K562 (cell line): ENCODE results near the gene NMT2. TPM values are rescaled to one million over a fixed set of nuclear protein-coding genes. Genes with fewer than 3 reads are reported as not detected.

Source experiments
- ATAC-seq: fragments of 200-7000 bp; cut with Tn5 transposase; 3 replicates; pipeline ENCODE4 v1.9.1; 2020; ENCODE audit warnings: moderate library complexity
- BruUV-seq: library from RNA; stranded (reverse); fragments of 400-500 nt; replicated peaks from 2 replicates; lab custom pipeline; 2021; lab: Mats Ljungman, UMichigan
- CTCF ChIA-PET: fragments of 300-600 bp; formaldehyde crosslinking; extraction: SDS; loops from one replicate; lab custom pipeline; 2021; ENCODE audit warnings: low intra/inter-chr PET ratio; lab: Yijun Ruan, JAX
- POLR2A ChIA-PET: fragments of 300-600, 350-650 bp; sonication (Branson Sonifier 250); formaldehyde crosslinking; extraction: SDS; loops from one replicate; lab custom pipeline; 2021; ENCODE audit warnings: antibody characterized with exemption, inconsistent platforms; lab: Yijun Ruan, JAX
- DNase-seq, 4 experiments: peaks; one replicate each; pipeline versions ENCODE4 v3.0.0 to v3.0.0-alpha.2; 2011 to 2018; ENCODE audit warnings: low spot score in 3 of 4, mixed read lengths in 3 of 4; ENCODE audit errors: extremely low read depth in 1 of 4
- FAIRE-seq: peaks from 2 replicates; lab custom pipeline; 2011; peaks lifted over from hg19 to GRCh38; lab: Jason Lieb, UNC
- H2AFZ ChIP-seq: 2 replicates; pipeline ENCODE4 v1.6.0; 2011; ENCODE audit warnings: low read depth, low read length, control low read depth, inconsistent platforms
- H3K27ac ChIP-seq: fragments of 200-600 bp; 3 replicates; pipeline ENCODE4 v1.8.0; 2011; ENCODE audit warnings: low read depth, mild to moderate bottlenecking, control low read depth, inconsistent platforms, low read length, moderate library complexity, mixed read lengths; ENCODE audit errors: extremely low read depth
- H3K27me3 ChIP-seq, 2 experiments: fragments of 300-600 bp in 1 of 2; 2 replicates in 1 of 2; 3 replicates in 1 of 2; pipeline versions ENCODE4 v1.6.0 to v1.8.0; 2011; ENCODE audit warnings: inconsistent platforms in 2 of 2, low read length in 2 of 2, mild to moderate bottlenecking in 1 of 2, mixed read lengths in 1 of 2, moderate library complexity in 1 of 2; ENCODE audit not compliant: control insufficient read depth in 2 of 2, insufficient read depth in 2 of 2
- H3K36me3 ChIP-seq: fragments of 300-600 bp; 3 replicates; pipeline ENCODE4 v1.8.0; 2011; ENCODE audit warnings: mild to moderate bottlenecking, low read length, inconsistent platforms; ENCODE audit not compliant: control insufficient read depth, insufficient read depth
- H3K4me1 ChIP-seq, 2 experiments: fragments of 200-600 bp in 1 of 2; replicated peaks in 1 of 2; 2 replicates in 1 of 2; 3 replicates in 1 of 2; pipeline versions ENCODE4 v1.5.1 to v1.8.0; 2011; ENCODE audit warnings: inconsistent platforms in 2 of 2, low read length in 2 of 2, mild to moderate bottlenecking in 1 of 2, mixed read lengths in 1 of 2, moderate library complexity in 1 of 2; ENCODE audit not compliant: control insufficient read depth in 2 of 2, insufficient read depth in 2 of 2
- H3K4me2 ChIP-seq: 2 replicates; pipeline ENCODE4 v1.6.1; 2011; ENCODE audit warnings: low read length, control low read depth, inconsistent platforms, mixed read lengths; ENCODE audit not compliant: insufficient read depth
- H3K4me3 ChIP-seq: fragments of 200-600 bp; sonication (generic), shearing (Covaris generic); 2 replicates; pipeline ENCODE4 v1.5.1; 2016; ENCODE audit warnings: control low read depth, inconsistent platforms
- H3K79me2 ChIP-seq: fragments of 200-600 bp; 3 replicates; pipeline ENCODE4 v1.8.0; 2011; ENCODE audit warnings: low read length, inconsistent platforms; ENCODE audit not compliant: control insufficient read depth, insufficient read depth
- H3K9ac ChIP-seq, 2 experiments: 2 replicates each; pipeline versions ENCODE4 v1.6.0 to v1.6.1; 2011; ENCODE audit warnings: low read depth in 2 of 2, low read length in 2 of 2, control low read depth in 1 of 2, inconsistent platforms in 1 of 2, mild to moderate bottlenecking in 1 of 2, mixed read lengths in 1 of 2; ENCODE audit not compliant: insufficient read depth in 1 of 2
- H3K9me1 ChIP-seq: one replicate; pipeline ENCODE4 v1.6.0; 2011; ENCODE audit warnings: inconsistent platforms, mild to moderate bottlenecking, low read length, moderate library complexity; ENCODE audit not compliant: control insufficient read depth, insufficient read depth
- H3K9me3 ChIP-seq: replicated peaks from 2 replicates; pipeline ENCODE4 v1.5.1; 2011; ENCODE audit warnings: low read depth, low read length, inconsistent platforms; ENCODE audit not compliant: control insufficient read depth, insufficient read depth
- H4K20me1 ChIP-seq: replicated peaks from 2 replicates; pipeline ENCODE4 v1.6.1; 2011; ENCODE audit warnings: low read length, inconsistent platforms, mixed read lengths; ENCODE audit not compliant: control insufficient read depth, insufficient read depth
- ARID1B ChIP-seq: fragments of 450-650 bp; IDR thresholded peaks from 2 replicates; pipeline ENCODE4 v1.6.1; 2016; ENCODE audit warnings: antibody characterized with exemption, mild to moderate bottlenecking, inconsistent platforms
- ARID4B ChIP-seq: sonication (generic); formaldehyde crosslinking; IDR thresholded peaks from 2 replicates; pipeline ENCODE4 v1.8.0; 2022; ENCODE audit warnings: mild to moderate bottlenecking, missing genetic modification reagents
- CBFA2T3 ChIP-seq: fragments of 450-650 bp; IDR thresholded peaks from 2 replicates; pipeline ENCODE4 v1.6.1; 2017
- CTBP1 ChIP-seq: fragments of 450-650 bp; IDR thresholded peaks from 2 replicates; pipeline ENCODE4 v1.6.1; 2016; ENCODE audit warnings: borderline replicate concordance
- CXXC5 ChIP-seq: fragments of 250-450 bp; sonication (Bioruptor Pico); IDR thresholded peaks from 2 replicates; pipeline ENCODE4 v1.8.0; 2022; ENCODE audit warnings: inconsistent platforms, mild to moderate bottlenecking, moderate library complexity
- FOXJ2 ChIP-seq: fragments of 200-800 bp; sonication (Bioruptor generic); IDR thresholded peaks from 2 replicates; pipeline ENCODE4 v1.6.1; 2016; ENCODE audit warnings: missing genetic modification characterization, missing compliant biosample characterization
- HNRNPK ChIP-seq: fragments of 200-400 bp; formaldehyde crosslinking; IDR thresholded peaks from one replicate; pipeline ENCODE4 v1.6.1; 2018; ENCODE audit warnings: mild to moderate bottlenecking, low read depth, low read length; ENCODE audit not compliant: poor library complexity, severe bottlenecking
- IRF2 ChIP-seq: sonication (generic); formaldehyde crosslinking; IDR thresholded peaks from 2 replicates; pipeline ENCODE4 v1.8.1; 2022; ENCODE audit warnings: mild to moderate bottlenecking, missing genetic modification reagents
- MXD1 ChIP-seq: fragments of 250-450 bp; sonication (Bioruptor Pico); IDR thresholded peaks from 2 replicates; pipeline ENCODE4 v1.8.0; 2021; ENCODE audit warnings: borderline replicate concordance, mild to moderate bottlenecking, moderate library complexity; ENCODE audit not compliant: poor library complexity, severe bottlenecking
- SOX6 ChIP-seq: fragments of 450-650 bp; IDR thresholded peaks from 2 replicates; pipeline ENCODE4 v1.6.1; 2014; ENCODE audit warnings: mild to moderate bottlenecking
- SRSF1 ChIP-seq: fragments of 200-400 bp; formaldehyde crosslinking; IDR thresholded peaks from 2 replicates; pipeline ENCODE4 v1.6.1; 2017; ENCODE audit warnings: mild to moderate bottlenecking, low read depth, low read length, moderate library complexity
- TEAD4 ChIP-seq, 2 experiments: sonication (generic) in 1 of 2; formaldehyde crosslinking in 1 of 2; IDR thresholded peaks; 2 replicates each; pipeline versions ENCODE4 v1.6.1 to v1.8.0; 2012 to 2022; ENCODE audit warnings: borderline replicate concordance in 1 of 2, inconsistent platforms in 1 of 2, low read length in 1 of 2, mild to moderate bottlenecking in 1 of 2, missing genetic modification reagents in 1 of 2
- VEZF1 ChIP-seq: fragments of 200-800 bp; sonication (Bioruptor generic); IDR thresholded peaks from 2 replicates; pipeline ENCODE4 v1.6.1; 2017; ENCODE audit warnings: missing genetic modification characterization, missing compliant biosample characterization
- WGBS: fragments of 100-300 bp; shearing (Covaris generic); methylation state at CpG from one replicate; pipeline ENCODE4 v1.1.6; 2016; ENCODE audit warnings: low coverage, mixed read lengths; ENCODE audit not compliant: insufficient coverage; ENCODE audit errors: missing lambda C conversion rate; 5-methylcytosine and 5-hydroxymethylcytosine counted together
- in situ Hi-C: fragments of 300-500 bp; cut with MboI; formaldehyde crosslinking; loops from 4 replicates; pipeline ENCODE4 v1.15.0; 2018; ENCODE audit warnings: inconsistent platforms, mixed read lengths
- intact Hi-C: fragments of 100-400 bp; cut with micrococcal nuclease; formaldehyde crosslinking; loops from 2 replicates; pipeline ENCODE4 v1.14.2; 2022
- polyA plus RNA-seq, 8 experiments: library from polyadenylated mRNA; depleted of rRNA in 4 of 8; stranded (reverse) in 5 of 8; unstranded in 3 of 8; fragments of >200 nt; fragmentation: Nextera tagmentation in 2 of 8; fragmentation: Illumina TruSeq in 1 of 8; extraction: Ambion mirVana in 2 of 8; extraction: Trizol in 1 of 8; gene quantifications; 2 replicates each; pipeline versions ENCODE4 v1.2.1 to v1.2.3, GENCODE V29; 2011 to 2014; ENCODE audit warnings: inconsistent platforms in 1 of 8, missing spikeins in 1 of 8
- total RNA-seq, 7 experiments: library from RNA; depleted of rRNA in 6 of 7; stranded (reverse); fragments of >200 nt in 6 of 7; fragmentation: Illumina TruSeq in 2 of 7; extraction: Trizol in 2 of 7; gene quantifications; 2 replicates each; pipeline versions ENCODE4 v1.2.1 to v1.2.3, GENCODE V29; 2011 to 2021; ENCODE audit warnings: low replicate concordance in 1 of 7

Gene NMT2
- total and polyA plus RNA-seq, 9 of the 15 experiments (the other 6 are each of a cell fraction or from before 2014, with no cell fraction given): 5.2 to 15.9 (median 10.8) TPM

GRCh38 chr10:15141136-15142054 lies 27.1 kb downstream of the NMT2 start:
- Histone ChIP-seq H3K9me3 (no peaks in the 10 kb centered on the region), H3K4me3 (no peak overlapping the region), H3K4me2 (no peak overlapping the region), H3K4me1 (peaks cover 0 to 5% of the 10 kb centered on the region in 2 experiments; a peak in 2 of 5 replicates), H3K79me2 (no peaks in the 10 kb centered on the region), H3K9ac (no peak overlapping the region), H3K9me1 (no peaks in the 10 kb centered on the region), H2AFZ (no peak overlapping the region), H4K20me1 (no peaks in the 10 kb centered on the region; the same call in 1 of the 2 replicates), H3K27me3 (no peaks in the 10 kb centered on the region), H3K36me3 (peaks cover 2% of the 10 kb centered on the region; the same call in 1 of the 3 replicates), H3K27ac (no peak overlapping the region)
- no peak for DNase-seq
- ChIA-PET POLR2A (no interaction called here), CTCF (no interaction called here)
- FAIRE-seq: no peak
- no TSS peak for BruUV-seq
- intact Hi-C loops (no loop called here), in situ Hi-C loops (no loop called here)
- ATAC-seq: no peak
- WGBS: 27% methylated on average over 16 of the region's 16 CpGs
- TF ChIP-seq CXXC5 (CRISPR knock-in tag) (0 out of 2 replicates have a peak, but pooled peaks have one; percentile 35), CBFA2T3 (peak; percentile 22; the same call in 1 of the 2 replicates), TEAD4 (IDR thresholded peaks at IDR 0.05; ENCODE audit: low read length) (peak; percentile 29; the same call in 1 of the 2 replicates), TEAD4 (CRISPR knock-in tag; IDR thresholded peaks at IDR 0.05; ENCODE audit: borderline replicate concordance) (no peak), MXD1 (CRISPR knock-in tag) (no peak), ARID4B (CRISPR knock-in tag) (no peak), VEZF1 (CRISPR knock-in tag) (peak; percentile 70; the same call in 1 of the 2 replicates), SOX6 (0 out of 2 replicates have a peak, but pooled peaks have one; percentile 34), SRSF1 (no peak), IRF2 (no peak), HNRNPK (no peak), ARID1B (peak; percentile 56; the same call in 1 of the 2 replicates), CTBP1 (peak; percentile 31; the same call in 1 of the 2 replicates), FOXJ2 (peak; percentile 69; the same call in 1 of the 2 replicates)
